GM12892 (cell line): Measurements from ENCODE around the gene HEPHL1.

Experiments used
- POLR2A ChIP-seq: IDR thresholded peaks from 2 replicates; pipeline ENCODE4 v1.6.1; 2011; ENCODE audit warnings: low read depth, low read length, control low read depth
- POLR2AphosphoS5 ChIP-seq: IDR thresholded peaks from 2 replicates; pipeline ENCODE4 v1.6.1; 2011; ENCODE audit warnings: low read depth, low read length, control low read depth
- TAF1 ChIP-seq: IDR thresholded peaks from 2 replicates; pipeline ENCODE4 v1.6.1; 2011; ENCODE audit warnings: low read depth, mild to moderate bottlenecking, control low read depth, low read length, borderline replicate concordance

DNA sequence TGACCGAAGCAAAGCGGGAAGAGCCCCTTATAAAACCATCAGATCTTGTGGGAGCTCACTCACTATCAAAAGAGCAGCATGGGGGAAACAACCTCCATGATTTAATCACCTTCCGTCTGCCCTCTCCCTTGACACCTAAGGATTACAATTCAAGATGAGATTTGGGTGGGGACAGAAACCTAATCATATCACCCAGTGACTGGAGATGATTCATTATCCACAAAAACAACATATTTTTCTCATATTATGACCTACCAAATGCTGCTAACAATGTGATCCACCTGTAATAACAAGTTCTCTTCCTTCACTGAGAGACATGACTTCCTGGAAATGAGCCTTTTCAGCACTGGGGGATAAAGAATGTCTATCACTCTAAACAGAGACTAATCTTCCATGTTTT is 23.4 kb upstream of the HEPHL1 start:
- TF ChIP-seq POLR2A (no peak), POLR2AphosphoS5 (no peak), TAF1 (no peak)
